ENCODE measurements around the gene IWS1.

GRCh38 chr2:127514076-127514475 lies 12.2 kb downstream of the IWS1 start:
- no peak for TF ChIP-seq POLR2A (IDR thresholded peaks at IDR 0.05)
- TF ChIP-seq, protein P1, sequence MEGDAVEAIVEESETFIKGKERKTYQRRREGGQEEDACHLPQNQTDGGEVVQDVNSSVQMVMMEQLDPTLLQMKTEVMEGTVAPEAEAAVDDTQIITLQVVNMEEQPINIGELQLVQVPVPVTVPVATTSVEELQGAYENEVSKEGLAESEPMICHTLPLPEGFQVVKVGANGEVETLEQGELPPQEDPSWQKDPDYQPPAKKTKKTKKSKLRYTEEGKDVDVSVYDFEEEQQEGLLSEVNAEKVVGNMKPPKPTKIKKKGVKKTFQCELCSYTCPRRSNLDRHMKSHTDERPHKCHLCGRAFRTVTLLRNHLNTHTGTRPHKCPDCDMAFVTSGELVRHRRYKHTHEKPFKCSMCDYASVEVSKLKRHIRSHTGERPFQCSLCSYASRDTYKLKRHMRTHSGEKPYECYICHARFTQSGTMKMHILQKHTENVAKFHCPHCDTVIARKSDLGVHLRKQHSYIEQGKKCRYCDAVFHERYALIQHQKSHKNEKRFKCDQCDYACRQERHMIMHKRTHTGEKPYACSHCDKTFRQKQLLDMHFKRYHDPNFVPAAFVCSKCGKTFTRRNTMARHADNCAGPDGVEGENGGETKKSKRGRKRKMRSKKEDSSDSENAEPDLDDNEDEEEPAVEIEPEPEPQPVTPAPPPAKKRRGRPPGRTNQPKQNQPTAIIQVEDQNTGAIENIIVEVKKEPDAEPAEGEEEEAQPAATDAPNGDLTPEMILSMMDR (IDR thresholded peaks at IDR 0.05), result no peak
